ENCODE results near the gene BMPR1A.

The BMPR1A gene

DNA sequence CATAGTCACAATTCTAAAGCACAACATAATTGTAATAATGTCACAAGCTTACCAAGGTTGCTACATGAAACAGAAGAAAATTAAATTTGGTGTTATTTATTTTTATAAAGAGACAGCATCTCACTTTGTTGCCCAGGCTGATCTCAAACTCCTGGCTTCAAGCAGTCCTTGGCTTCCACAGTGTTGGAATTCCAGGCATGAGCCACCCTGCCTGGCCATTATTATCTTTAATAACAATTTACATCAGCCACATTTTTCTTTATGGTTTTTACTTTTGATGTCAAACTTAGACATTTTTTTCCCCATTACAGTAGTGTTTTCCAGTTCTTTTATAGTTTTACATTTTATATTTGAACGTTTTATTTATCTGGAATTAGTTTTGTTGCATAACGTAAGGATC lies 46.7 kb downstream of the BMPR1A start:
- H3K27ac ChIP-seq = no peak overlapping the region
- TF ChIP-seq, protein P1, sequence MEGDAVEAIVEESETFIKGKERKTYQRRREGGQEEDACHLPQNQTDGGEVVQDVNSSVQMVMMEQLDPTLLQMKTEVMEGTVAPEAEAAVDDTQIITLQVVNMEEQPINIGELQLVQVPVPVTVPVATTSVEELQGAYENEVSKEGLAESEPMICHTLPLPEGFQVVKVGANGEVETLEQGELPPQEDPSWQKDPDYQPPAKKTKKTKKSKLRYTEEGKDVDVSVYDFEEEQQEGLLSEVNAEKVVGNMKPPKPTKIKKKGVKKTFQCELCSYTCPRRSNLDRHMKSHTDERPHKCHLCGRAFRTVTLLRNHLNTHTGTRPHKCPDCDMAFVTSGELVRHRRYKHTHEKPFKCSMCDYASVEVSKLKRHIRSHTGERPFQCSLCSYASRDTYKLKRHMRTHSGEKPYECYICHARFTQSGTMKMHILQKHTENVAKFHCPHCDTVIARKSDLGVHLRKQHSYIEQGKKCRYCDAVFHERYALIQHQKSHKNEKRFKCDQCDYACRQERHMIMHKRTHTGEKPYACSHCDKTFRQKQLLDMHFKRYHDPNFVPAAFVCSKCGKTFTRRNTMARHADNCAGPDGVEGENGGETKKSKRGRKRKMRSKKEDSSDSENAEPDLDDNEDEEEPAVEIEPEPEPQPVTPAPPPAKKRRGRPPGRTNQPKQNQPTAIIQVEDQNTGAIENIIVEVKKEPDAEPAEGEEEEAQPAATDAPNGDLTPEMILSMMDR (conservative IDR thresholded peaks at IDR 0.05) = no peak
- TF ChIP-seq ZFX (IDR thresholded peaks at IDR 0.05) = no peak

DNA sequence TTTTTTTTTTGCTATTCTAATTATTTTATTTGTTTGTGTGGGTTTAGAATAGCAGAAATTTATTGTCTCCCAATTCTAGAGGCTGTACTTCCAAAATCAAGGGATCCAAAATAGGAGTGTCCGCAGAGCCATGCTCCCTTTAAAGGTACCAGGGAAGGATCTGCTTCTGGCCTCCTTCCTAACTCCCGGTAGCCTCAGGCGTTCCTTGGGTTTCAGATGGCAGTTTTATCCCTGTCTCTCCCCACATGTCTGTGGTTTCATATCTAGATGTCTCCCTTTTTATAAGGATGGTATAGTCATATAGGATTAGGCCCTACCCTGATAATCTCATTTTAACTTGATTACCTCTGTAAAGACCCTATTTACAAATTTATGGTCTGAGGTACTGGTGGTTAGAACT lies 48.4 kb downstream of the BMPR1A start:
- no peak overlapping the region for H3K27ac ChIP-seq
- TF ChIP-seq, protein P1 (conservative IDR thresholded peaks at IDR 0.05) = no peak
- TF ChIP-seq ZFX (IDR thresholded peaks at IDR 0.05) = no peak

DNA sequence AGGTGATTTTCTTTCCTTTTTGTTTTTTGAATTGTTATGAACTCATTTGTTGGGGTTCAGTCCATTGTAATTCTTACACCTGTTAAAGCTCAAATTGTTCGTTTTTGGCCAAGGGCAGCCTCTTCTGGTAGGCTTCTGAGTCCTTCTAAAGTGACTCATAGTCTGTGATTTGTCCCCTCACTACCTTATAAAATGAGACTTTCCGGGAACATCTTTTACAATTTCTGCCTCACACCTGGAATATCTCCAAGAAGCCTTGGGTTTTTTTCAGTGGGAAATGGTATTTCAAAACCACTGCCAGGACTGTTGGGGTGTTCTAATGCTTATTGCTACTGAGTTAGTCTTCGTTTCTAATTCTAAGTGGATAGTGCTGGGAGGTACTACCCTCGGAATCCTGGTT lies 56.7 kb downstream of the BMPR1A start:
- no peak for TF ChIP-seq ZFX (IDR thresholded peaks at IDR 0.05)
- TF ChIP-seq, protein P1 (conservative IDR thresholded peaks at IDR 0.05) = no peak
- no peak overlapping the region for H3K27ac ChIP-seq

GRCh38 chr10:86813982-86814381 lies 57.6 kb downstream of the BMPR1A start:
- H3K27ac ChIP-seq = no peak overlapping the region
- TF ChIP-seq, protein P1 (conservative IDR thresholded peaks at IDR 0.05) = no peak
- no peak for TF ChIP-seq ZFX (IDR thresholded peaks at IDR 0.05)

DNA sequence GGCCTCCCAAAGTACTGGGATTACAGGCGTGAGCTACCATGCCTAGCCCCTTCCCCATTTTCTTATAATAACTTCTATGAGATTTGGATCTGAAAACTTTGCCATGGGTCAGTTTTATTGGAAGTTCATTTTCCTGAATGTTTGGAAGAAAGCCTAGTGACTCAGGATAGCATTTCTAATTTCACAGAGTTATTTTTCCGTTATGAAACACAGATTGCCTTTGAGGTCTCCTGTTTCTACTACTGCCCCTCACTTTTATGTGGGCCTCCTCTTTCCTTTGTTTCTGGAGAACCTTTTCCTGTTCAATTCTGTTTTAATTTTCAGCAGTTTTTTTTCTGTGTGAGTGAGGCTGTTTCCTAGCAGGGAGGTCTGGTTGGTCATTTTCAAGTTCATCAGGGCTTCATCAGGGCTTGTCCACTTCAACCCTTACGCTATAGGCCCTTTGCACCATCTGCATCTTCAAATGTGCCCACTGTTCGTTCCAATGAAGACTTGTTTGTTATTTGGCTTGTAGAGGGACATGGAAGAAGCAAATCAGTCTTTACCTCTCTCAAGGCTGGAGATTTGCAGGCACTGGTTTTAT lies 58.7 kb downstream of the BMPR1A start:
- no peak for TF ChIP-seq ZFX (IDR thresholded peaks at IDR 0.05)
- TF ChIP-seq, protein P1 (conservative IDR thresholded peaks at IDR 0.05) = no peak
- no peak overlapping the region for H3K27ac ChIP-seq

DNA sequence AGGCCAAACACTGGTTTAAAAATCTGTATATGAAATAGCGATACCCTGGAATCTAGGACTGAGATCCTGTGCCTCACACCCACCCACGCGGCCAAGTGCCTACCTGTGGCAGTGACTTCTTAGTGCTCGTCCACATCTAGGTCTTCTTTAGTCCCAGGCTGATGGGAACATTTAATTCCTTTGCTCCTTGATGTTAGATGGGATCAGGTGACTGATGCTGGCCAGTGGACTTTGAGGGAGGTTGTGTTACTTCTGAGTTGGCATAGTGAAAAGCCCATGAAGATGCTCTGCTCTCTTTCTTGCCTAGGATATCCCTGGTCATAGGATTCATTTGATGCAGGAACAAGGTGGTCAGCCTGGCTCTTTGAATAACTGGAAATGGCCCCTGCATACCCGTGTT lies 59.2 kb downstream of the BMPR1A start:
- H3K27ac ChIP-seq = no peak overlapping the region
- no peak for TF ChIP-seq ZFX (IDR thresholded peaks at IDR 0.05)
- TF ChIP-seq, protein P1 (conservative IDR thresholded peaks at IDR 0.05) = no peak

DNA sequence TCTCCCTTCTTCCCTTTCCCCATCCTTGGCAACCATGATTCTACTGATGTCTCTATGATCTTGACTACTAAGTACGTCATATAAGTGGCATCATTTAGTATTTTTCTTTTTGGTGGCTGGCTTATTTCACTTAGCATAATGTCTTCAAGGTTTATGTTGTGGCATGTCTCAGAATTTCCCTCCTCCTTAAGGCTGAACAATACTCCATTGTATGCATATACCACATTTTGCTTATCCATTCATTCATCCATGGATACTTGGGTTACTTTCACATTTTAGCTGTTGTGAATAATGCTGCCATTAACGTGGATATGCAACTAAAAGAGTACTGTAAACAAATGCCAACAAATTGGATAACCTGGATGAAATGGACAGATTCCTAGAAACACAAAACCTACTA lies 60.8 kb downstream of the BMPR1A start:
- no peak overlapping the region for H3K27ac ChIP-seq

More for the DNA sequence above, 60.8 kb downstream of the BMPR1A start:
- TF ChIP-seq, protein P1 (conservative IDR thresholded peaks at IDR 0.05) = no peak
- TF ChIP-seq ZFX (IDR thresholded peaks at IDR 0.05) = no peak

All from C4-2B (cell line).